BLaER1 (cell line): ENCODE measurements around the gene UNC45A.

Experiments used
- H3K27ac ChIP-seq: shearing (Covaris generic); formaldehyde crosslinking; 2 replicates; pipeline ENCODE4 v1.8.1; 2022
- H3K27me3 ChIP-seq: shearing (Covaris generic); formaldehyde crosslinking; 2 replicates; pipeline ENCODE4 v1.8.1; 2022
- H3K36me3 ChIP-seq: shearing (Covaris generic); formaldehyde crosslinking; 2 replicates; pipeline ENCODE4 v1.8.1; 2022
- H3K4me1 ChIP-seq: shearing (Covaris generic); formaldehyde crosslinking; 2 replicates; pipeline ENCODE4 v1.8.1; 2022
- H3K4me2 ChIP-seq: shearing (Covaris generic); formaldehyde crosslinking; 2 replicates; pipeline ENCODE4 v1.8.1; 2022
- H3K4me3 ChIP-seq: shearing (Covaris generic); formaldehyde crosslinking; 2 replicates; pipeline ENCODE4 v1.8.1; 2022
- H3K9ac ChIP-seq: shearing (Covaris generic); formaldehyde crosslinking; 2 replicates; pipeline ENCODE4 v1.8.1; 2022
- H3K9me3 ChIP-seq: shearing (Covaris generic); formaldehyde crosslinking; 2 replicates; pipeline ENCODE4 v1.8.1; 2022
- H4K20me1 ChIP-seq: shearing (Covaris generic); formaldehyde crosslinking; 2 replicates; pipeline ENCODE4 v1.8.1; 2022
- Cebpa-rat ChIP-seq: shearing (Covaris generic); IDR thresholded peaks from 2 replicates; pipeline ENCODE4 v1.8.1; 2022

UNC45A gene

GRCh38 chr15:90942354-90943120, 7.5 kb downstream of the UNC45A start:
- peaks cover 6% of the 10 kb centered on the region for H4K20me1 ChIP-seq
- H3K27ac ChIP-seq: no peak overlapping the region
- H3K4me1 ChIP-seq: peaks cover 15% of the 10 kb centered on the region
- H3K27me3 ChIP-seq: no peaks in the 10 kb centered on the region
- H3K9ac ChIP-seq: no peak overlapping the region
- H3K4me3 ChIP-seq: no peak overlapping the region
- H3K36me3 ChIP-seq: peaks cover 100% of the 10 kb centered on the region
- no peak overlapping the region for H3K4me2 ChIP-seq
- no peaks in the 10 kb centered on the region for H3K9me3 ChIP-seq
- TF ChIP-seq Cebpa-rat: no peak

GRCh38 chr15:90945091-90945490, 10.0 kb downstream of the UNC45A start:
- Histone ChIP-seq H3K27me3 (no peaks in the 10 kb centered on the region), H3K9ac (no peak overlapping the region), H4K20me1 (peaks cover 25% of the 10 kb centered on the region), H3K4me2 (no peak overlapping the region), H3K4me1 (peaks cover 3% of the 10 kb centered on the region; the same call in 1 of the 2 replicates), H3K9me3 (no peaks in the 10 kb centered on the region), H3K4me3 (no peak overlapping the region), H3K36me3 (peaks cover 100% of the 10 kb centered on the region), H3K27ac (no peak overlapping the region)
- TF ChIP-seq Cebpa-rat: no peak

GRCh38 chr15:90946538-90946937, 11.5 kb downstream of the UNC45A start:
- Histone ChIP-seq H3K36me3 (peaks cover 100% of the 10 kb centered on the region), H3K4me3 (no peak overlapping the region), H3K4me2 (no peak overlapping the region), H3K27me3 (no peaks in the 10 kb centered on the region), H3K27ac (no peak overlapping the region), H3K9ac (no peak overlapping the region), H4K20me1 (peaks cover 26% of the 10 kb centered on the region), H3K4me1 (peaks cover 4% of the 10 kb centered on the region; the same call in 1 of the 2 replicates), H3K9me3 (no peaks in the 10 kb centered on the region)
- TF ChIP-seq Cebpa-rat: no peak

- H4K20me1 ChIP-seq: peaks cover 26% of the 10 kb centered on the region
- TF ChIP-seq Cebpa-rat: no peak
- H3K4me3 ChIP-seq: no peak overlapping the region
- peaks cover 100% of the 10 kb centered on the region for H3K36me3 ChIP-seq
- no peaks in the 10 kb centered on the region for H3K9me3 ChIP-seq
- peaks cover 4% of the 10 kb centered on the region; the same call in 1 of the 2 replicates for H3K4me1 ChIP-seq
- no peak overlapping the region for H3K27ac ChIP-seq
- H3K27me3 ChIP-seq: no peaks in the 10 kb centered on the region
- H3K9ac ChIP-seq: no peak overlapping the region
- H3K4me2 ChIP-seq: no peak overlapping the region
Observed at GRCh38 chr15:90946941-90947576, 12.0 kb downstream of the UNC45A start.

- Histone ChIP-seq H4K20me1 (peaks cover 26% of the 10 kb centered on the region), H3K9ac (no peak overlapping the region), H3K4me2 (no peak overlapping the region), H3K36me3 (peaks cover 100% of the 10 kb centered on the region), H3K27me3 (no peaks in the 10 kb centered on the region), H3K9me3 (no peaks in the 10 kb centered on the region), H3K4me1 (peaks cover 4% of the 10 kb centered on the region; the same call in 1 of the 2 replicates), H3K27ac (no peak overlapping the region), H3K4me3 (no peak overlapping the region)
- no peak for TF ChIP-seq Cebpa-rat
Observed at GRCh38 chr15:90947577-90948357, 12.7 kb downstream of the UNC45A start.

GRCh38 chr15:90948506-90948905, 13.4 kb downstream of the UNC45A start:
- peaks cover 4% of the 10 kb centered on the region; the same call in 1 of the 2 replicates for H3K4me1 ChIP-seq
- H3K27ac ChIP-seq: no peak overlapping the region
- peaks cover 26% of the 10 kb centered on the region for H4K20me1 ChIP-seq
- H3K36me3 ChIP-seq: peaks cover 100% of the 10 kb centered on the region
- H3K9me3 ChIP-seq: no peaks in the 10 kb centered on the region
- TF ChIP-seq Cebpa-rat: no peak
- H3K9ac ChIP-seq: no peak overlapping the region
- H3K27me3 ChIP-seq: no peaks in the 10 kb centered on the region
- no peak overlapping the region for H3K4me2 ChIP-seq
- no peak overlapping the region for H3K4me3 ChIP-seq

- Histone ChIP-seq H3K36me3 (peaks cover 91% of the 10 kb centered on the region), H4K20me1 (peaks cover 26% of the 10 kb centered on the region), H3K4me3 (no peak overlapping the region), H3K27me3 (no peaks in the 10 kb centered on the region), H3K9me3 (no peaks in the 10 kb centered on the region), H3K4me2 (no peak overlapping the region), H3K4me1 (peaks cover 10% of the 10 kb centered on the region), H3K9ac (no peak overlapping the region), H3K27ac (no peak overlapping the region)
- TF ChIP-seq Cebpa-rat: no peak
Observed at GRCh38 chr15:90949979-90950675, 15.0 kb downstream of the UNC45A start.

GRCh38 chr15:90950676-90951075, 15.6 kb downstream of the UNC45A start:
- Histone ChIP-seq H3K27me3 (no peaks in the 10 kb centered on the region), H3K27ac (no peak overlapping the region), H3K36me3 (peaks cover 86% of the 10 kb centered on the region), H4K20me1 (peaks cover 31% of the 10 kb centered on the region), H3K4me1 (peaks cover 16% of the 10 kb centered on the region), H3K9me3 (no peaks in the 10 kb centered on the region), H3K4me2 (no peak overlapping the region), H3K4me3 (no peak overlapping the region), H3K9ac (no peak overlapping the region)
- TF ChIP-seq Cebpa-rat: no peak

- Histone ChIP-seq H3K27ac (no peak overlapping the region), H3K27me3 (no peaks in the 10 kb centered on the region), H4K20me1 (peaks cover 37% of the 10 kb centered on the region), H3K9me3 (no peaks in the 10 kb centered on the region), H3K9ac (no peak overlapping the region), H3K36me3 (peaks cover 73% of the 10 kb centered on the region), H3K4me3 (no peak overlapping the region), H3K4me2 (no peak overlapping the region), H3K4me1 (peaks cover 34% of the 10 kb centered on the region)
- no peak for TF ChIP-seq Cebpa-rat
Observed at GRCh38 chr15:90952901-90953677, 18.0 kb downstream of the UNC45A start.
